GM10248 (cell line): ENCODE data around the gene CPLX1.
"Not testable (repeated sequence)": the region's sequence is repeated elsewhere in the genome, so short reads cannot be mapped to it uniquely, and the experiment has no call there.

Experiments used
- CTCF ChIA-PET: fragments of 300-600 bp; sonication (Branson Sonifier 250); formaldehyde crosslinking; extraction: SDS; loops from one replicate; lab custom pipeline; 2021; ENCODE audit warnings: antibody characterized with exemption; lab: Yijun Ruan, JAX
- POLR2A ChIA-PET: fragments of 350-650 bp; sonication (Branson Sonifier 250); formaldehyde crosslinking; extraction: SDS; loops from one replicate; lab custom pipeline; 2020; ENCODE audit warnings: antibody characterized with exemption; lab: Yijun Ruan, JAX
- DNase-seq: peaks from one replicate; pipeline ENCODE4 v3.0.0; 2012; ENCODE audit errors: extremely low spot score
- TF ChIP-seq, protein P1 (sequence below): IDR thresholded peaks from 2 replicates; pipeline ENCODE4 v1.5.1; 2012; ENCODE audit warnings: mild to moderate bottlenecking, low read depth; ENCODE audit errors: extremely low read depth, missing control alignments, control extremely low read depth

Gene CPLX1

DNA sequence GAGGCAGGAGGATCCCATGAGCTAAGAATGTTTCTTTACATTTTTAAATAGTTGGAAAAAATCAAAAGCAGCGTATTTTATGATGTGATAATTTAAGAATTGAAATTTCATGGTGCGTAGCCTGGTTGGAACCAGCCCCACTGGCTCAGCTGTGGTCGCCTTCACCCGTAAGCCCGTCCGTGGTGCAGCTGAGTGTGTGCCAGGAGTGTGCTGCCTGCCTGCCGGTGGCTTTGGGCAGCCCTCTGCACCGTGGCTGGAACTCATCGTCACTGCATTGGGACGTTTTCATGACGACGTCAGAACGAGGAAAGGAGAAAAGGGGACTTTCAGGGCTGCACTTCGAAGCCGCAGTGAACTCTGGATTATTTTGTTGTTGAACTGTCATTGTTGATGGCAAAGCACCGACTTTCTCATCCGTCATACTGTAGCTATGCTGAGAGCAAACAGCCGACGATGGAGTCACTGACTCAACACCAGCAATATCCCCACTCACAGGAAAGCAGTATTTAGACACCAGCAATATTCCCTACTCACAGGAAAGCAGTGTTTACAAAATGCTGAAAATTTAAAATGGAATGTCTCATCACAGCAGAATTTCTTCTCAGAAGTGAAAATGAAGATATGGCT, 85.2 kb downstream of the CPLX1 start:
- TF ChIP-seq, protein P1, sequence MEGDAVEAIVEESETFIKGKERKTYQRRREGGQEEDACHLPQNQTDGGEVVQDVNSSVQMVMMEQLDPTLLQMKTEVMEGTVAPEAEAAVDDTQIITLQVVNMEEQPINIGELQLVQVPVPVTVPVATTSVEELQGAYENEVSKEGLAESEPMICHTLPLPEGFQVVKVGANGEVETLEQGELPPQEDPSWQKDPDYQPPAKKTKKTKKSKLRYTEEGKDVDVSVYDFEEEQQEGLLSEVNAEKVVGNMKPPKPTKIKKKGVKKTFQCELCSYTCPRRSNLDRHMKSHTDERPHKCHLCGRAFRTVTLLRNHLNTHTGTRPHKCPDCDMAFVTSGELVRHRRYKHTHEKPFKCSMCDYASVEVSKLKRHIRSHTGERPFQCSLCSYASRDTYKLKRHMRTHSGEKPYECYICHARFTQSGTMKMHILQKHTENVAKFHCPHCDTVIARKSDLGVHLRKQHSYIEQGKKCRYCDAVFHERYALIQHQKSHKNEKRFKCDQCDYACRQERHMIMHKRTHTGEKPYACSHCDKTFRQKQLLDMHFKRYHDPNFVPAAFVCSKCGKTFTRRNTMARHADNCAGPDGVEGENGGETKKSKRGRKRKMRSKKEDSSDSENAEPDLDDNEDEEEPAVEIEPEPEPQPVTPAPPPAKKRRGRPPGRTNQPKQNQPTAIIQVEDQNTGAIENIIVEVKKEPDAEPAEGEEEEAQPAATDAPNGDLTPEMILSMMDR, result no peak
- DNase-seq, result no peak
- ChIA-PET POLR2A (no interaction called here), CTCF (interaction anchor here (0.7 to 4.3 kb wide), 11 partner anchors 12 to 612 kb away, joined by 3 to 65 read pairs (median 4); partner anchors contain the start of gene IDUA)

DNA sequence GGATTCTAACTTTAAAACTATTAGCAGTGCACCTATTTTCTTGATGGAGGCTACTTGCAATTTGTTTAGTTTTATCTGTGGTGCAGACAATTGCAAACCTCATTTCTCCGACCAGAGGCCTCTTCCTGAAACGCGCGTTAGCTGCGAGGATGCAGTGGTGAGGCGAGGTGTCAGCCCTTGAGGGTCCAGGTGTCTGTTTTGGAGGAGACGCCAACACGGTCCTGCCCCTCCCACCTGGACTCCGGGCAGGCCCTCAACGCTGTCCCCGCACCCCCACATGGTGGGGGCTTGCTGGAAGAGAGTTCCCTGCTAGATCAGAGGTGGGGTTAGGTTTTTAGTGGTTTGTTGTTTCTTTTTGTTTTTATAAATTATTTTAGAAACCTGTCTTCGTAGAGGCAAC, 85.9 kb downstream of the CPLX1 start:
- no peak for DNase-seq
- ChIA-PET CTCF (interaction anchor here (0.7 to 4.3 kb wide), 3 partner anchors 12 to 247 kb away, joined by 3 to 65 read pairs (median 43); partner anchors contain the start of gene IDUA), POLR2A (no interaction called here)
- TF ChIP-seq, protein P1, result no peak

DNA sequence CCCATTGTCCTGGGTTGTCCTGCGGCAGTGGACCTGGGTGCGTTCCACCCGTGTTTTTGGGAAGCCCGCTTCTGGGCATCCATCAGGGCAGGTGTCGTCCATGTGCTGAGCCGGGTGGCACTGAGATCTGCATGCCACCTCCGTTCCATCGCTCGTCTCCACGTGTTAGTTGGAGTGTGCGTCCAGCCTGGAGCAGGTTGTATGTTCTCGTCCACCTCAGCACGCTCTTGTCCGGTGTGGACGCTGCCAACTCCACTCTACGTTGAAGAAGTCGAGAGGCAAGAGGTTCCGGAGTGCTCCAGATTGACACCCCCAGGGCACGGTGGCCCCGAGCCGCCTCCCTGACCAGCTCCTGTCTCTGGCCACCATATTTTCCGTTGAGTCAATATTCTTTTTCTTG, 86.4 kb downstream of the CPLX1 start:
- no peak for DNase-seq
- ChIA-PET CTCF (interaction anchor here (1.6 to 4.3 kb wide), 2 partner anchors 14 to 247 kb away, joined by 4 to 65 read pairs; partner anchors contain the start of gene IDUA), POLR2A (no interaction called here)
- TF ChIP-seq, protein P1, result no peak

DNA sequence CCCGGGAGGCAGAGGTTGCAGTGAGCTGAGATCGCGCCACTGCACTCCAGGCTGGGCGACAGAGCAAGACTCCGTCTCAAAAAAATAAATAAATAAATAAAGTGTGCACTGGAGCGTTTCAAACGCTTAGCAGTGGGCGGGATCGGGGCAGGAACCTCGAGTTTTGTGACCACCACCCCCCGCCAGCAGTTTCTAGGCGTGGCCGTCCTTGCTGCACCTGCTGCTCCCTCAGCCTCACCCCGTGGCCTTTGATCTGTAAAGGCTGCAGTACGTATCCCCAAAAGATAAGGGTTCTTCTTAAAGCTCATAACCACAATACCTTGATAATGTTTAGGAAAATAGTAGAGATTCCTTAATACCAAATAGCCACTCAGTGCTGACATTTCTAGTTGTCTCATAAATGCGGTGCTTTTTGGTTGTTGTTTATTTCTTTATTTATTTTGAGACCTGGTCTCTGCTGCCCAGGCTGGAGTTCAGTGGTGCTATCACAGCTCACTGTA, 87.1 kb downstream of the CPLX1 start:
- TF ChIP-seq, protein P1, result no peak
- ChIA-PET CTCF (interaction anchor here (1.6 to 4.3 kb wide), 3 partner anchors 14 to 248 kb away, joined by 4 to 65 read pairs (median 4); partner anchors contain the start of gene IDUA), POLR2A (no interaction called here)
- no peak for DNase-seq

DNA sequence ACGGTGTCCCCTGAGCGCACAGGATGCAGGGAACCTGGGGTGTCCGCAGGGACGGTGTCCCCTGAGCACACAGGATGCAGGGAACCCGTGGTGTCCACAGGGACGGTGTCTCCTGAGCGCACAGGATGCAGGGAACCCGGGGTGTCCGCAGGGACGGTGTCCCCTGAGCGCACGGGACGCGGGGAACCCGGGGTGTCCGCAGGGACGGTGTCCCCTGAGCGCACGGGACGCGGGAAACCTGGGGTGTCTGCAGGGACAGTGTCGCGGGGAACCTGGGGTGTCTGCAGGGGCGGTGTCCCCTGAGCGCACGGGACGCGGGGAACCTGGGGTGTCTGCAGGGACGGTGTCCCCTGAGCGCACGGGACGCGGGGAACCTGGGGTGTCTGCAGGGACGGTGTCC, 89.4 kb downstream of the CPLX1 start:
- CTCF ChIA-PET, result interaction anchor here (1.6 kb wide), 1 partner anchor 34 kb away, joined by 3 read pairs; no protein-coding TSS in a partner anchor
- POLR2A ChIA-PET, DNase-seq: not testable (repeated sequence)

DNA sequence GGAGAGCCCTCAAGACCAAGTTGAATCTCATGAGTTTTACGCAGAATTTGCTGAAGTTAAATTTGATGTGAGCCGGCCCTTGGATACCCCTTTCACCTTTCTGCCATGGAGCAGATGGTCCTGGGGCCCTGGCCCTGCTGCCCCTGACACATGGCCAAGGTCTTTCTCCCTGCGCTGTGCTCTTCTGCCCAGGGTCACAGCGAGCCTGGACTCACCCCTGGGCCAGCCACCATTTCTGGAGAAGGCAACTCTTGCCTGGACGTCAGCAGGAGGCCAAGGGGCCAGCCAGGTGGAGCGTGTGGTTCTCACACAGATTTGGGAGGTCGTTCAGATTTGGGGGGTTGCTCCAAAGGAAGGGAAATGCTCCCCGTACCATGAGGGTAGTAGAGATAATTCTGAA, 90.3 kb downstream of the CPLX1 start:
- no peak for DNase-seq
- CTCF ChIA-PET, result no interaction called here
- TF ChIP-seq, protein P1, result no peak
- POLR2A ChIA-PET, result no interaction called here
